Urothelium cell line (cell line): Measurements from ENCODE around the gene AMER1.
"Not testable (repeated sequence)": the region's sequence is repeated elsewhere in the genome, so short reads cannot be mapped to it uniquely, and the experiment has no call there.

Experiments
- DNase-seq: peaks from one replicate; pipeline ENCODE4 v3.0.0; 2011; ENCODE audit warnings: low spot score, mixed read lengths
- FAIRE-seq: peaks from 2 replicates; lab custom pipeline; 2011; peaks lifted over from hg19 to GRCh38; lab: Jason Lieb, UNC

Gene AMER1

DNA sequence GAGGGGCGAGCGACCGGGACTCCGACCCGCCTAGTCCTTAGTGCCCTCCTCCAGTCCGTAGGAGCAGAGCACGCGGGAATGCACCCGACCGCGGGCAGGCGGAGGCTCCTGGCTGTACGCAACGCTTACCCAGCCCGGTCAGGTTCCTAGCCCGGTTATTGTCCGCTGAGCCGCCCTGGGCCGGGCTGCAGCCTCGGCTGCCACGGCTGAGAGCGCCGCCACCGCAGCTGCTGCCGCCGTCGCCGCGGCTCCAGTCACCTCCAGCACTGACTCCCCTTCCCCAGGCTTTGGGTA, at the start of gene AMER1:
Gene AMER1, minus strand, starts transcription at position 268 of the 294 bp plus-strand sequence. CDS start 12,422 bp downstream, outside the sequence.
- FAIRE-seq (no peak), DNase-seq (no peak)

DNA sequence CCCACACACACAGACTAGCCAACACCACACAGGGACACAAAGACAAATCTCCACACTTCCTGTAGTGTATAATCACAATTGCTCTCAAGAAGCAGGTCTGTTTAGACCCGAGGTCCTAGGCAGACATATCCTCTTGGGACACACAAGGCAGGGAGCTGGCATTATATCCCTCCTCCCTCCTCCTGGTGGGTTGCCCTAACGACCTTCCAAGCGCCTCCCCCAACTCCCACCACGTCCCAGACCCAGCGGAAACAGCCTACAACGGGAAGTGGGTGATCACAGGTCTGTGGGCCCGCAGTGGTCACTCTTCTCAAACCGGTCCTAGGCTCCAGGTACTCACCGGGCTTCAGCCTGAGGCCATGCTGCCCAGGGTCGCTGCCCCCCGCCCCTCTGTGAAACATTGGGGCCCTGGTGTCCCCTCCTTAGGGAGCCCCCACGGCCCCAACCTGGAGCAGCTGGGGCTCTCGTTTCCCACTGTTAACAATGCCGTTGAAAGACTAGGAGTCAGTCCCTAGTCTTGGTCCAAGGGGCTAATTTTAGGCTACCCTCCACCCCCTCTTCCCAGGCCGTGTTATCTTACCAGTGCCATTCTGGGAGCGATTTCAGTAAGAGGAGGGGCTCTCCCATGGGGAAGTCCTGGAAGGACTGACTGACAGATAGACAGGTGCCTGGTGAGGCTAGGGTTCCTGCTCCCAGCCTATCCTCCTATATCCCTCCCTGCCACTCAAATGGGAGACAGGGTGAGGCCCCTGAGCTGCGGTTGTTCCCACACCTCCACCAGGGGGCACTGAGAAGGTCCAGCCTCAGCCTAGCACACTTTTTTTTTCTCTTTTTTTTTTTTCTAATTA, 24.8 kb upstream of the AMER1 start, which contains the start of gene ASB12:
Gene ASB12, minus strand, starts transcription at position 485 of the 848 bp plus-strand sequence. CDS start 4,957 bp downstream, outside the sequence.
- FAIRE-seq (no peak), DNase-seq (no peak)

DNA sequence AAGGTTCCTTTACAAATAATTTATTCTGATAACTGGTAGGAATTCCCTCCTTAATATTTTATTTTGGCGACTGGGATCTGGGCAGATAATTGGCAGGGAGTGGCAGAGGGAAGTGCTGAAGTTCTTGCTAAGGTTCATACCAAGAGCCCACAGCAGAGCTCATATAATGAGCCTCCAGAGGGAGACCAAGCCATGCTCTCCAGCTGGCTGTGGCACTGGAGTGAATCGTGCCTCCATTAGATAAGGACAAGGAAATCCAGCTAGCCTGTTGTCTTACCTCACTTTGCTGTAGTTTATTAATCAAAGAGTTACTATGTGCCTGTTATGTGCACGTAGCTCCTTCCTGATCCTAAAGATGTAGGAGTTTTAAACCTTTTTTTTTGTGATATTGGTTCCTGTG, 23.6 kb upstream of the AMER1 start:
- FAIRE-seq, result no peak

DNA sequence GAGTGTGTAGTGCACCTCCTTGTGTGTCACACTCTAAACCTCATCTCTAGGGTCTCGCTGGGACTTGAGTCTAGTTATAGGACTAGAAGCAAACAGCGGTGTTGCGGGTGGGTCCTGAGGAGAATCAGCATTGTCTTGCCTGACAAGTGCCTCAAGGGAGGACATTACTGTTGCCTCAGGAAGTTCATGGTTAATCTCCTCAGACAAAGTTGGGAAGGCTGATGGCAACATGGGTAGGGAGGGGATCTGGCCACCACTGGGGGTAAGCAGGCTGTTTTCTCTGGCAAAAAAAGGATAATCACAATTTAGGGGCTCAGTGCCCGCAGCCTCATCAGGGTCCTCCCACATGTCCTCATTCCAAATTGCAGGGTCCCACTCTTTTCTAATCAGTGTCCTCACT, 12.5 kb upstream of the AMER1 start:
- FAIRE-seq (no peak), DNase-seq (no peak)

More for the DNA sequence above, 23.6 kb upstream of the AMER1 start:
- DNase-seq, result no peak

DNA sequence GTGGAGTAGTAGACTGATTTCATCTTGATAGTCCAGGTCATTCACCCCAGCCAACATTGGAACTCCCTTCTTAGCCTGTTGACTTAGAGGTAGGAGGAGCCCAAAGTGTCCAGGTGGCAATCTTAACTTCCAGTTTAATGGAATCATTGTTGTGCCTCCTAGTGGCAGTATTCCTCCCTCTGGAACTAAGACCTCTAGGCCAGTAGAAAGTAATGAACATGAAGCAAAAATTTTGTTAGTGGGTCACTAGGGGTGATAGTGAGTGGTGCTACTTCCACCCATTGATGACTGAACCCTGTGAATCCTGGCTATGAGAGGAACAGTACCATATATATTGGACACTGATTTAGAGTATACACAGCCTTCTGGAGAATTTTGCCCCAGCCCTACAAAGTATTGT, 8.5 kb upstream of the AMER1 start:
- FAIRE-seq, DNase-seq: not testable (repeated sequence)

DNA sequence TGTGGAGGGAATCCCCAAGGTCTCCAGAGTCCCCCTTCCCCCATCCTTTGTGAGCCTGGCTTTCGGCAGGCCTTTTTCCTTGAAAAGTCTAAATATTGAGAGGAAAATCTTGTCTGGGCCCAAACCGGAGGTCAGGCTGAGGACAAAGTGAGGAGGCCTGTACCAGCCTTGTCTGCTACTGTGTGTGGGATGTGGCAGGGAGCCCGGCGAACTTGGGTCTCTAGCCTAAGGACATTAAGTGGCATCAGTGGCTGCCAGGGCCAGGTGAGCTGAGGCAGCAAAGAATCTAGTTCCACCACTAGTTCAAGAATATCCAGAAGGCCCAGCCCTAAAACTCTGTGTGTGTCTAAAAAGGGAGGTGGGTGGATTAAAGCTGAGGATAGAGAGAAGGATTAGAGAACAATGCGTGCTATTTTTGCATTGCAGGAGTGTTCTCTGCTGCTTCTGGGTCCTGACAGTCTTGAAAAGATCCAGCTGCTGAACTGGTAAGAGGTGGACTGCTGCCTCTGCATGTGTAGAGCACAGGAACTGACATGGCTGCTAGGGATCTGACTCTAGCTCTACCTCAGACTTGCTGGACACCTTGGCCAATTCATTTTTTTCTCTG, 1.2 kb upstream of the AMER1 start:
- FAIRE-seq (no peak), DNase-seq (no peak)

DNA sequence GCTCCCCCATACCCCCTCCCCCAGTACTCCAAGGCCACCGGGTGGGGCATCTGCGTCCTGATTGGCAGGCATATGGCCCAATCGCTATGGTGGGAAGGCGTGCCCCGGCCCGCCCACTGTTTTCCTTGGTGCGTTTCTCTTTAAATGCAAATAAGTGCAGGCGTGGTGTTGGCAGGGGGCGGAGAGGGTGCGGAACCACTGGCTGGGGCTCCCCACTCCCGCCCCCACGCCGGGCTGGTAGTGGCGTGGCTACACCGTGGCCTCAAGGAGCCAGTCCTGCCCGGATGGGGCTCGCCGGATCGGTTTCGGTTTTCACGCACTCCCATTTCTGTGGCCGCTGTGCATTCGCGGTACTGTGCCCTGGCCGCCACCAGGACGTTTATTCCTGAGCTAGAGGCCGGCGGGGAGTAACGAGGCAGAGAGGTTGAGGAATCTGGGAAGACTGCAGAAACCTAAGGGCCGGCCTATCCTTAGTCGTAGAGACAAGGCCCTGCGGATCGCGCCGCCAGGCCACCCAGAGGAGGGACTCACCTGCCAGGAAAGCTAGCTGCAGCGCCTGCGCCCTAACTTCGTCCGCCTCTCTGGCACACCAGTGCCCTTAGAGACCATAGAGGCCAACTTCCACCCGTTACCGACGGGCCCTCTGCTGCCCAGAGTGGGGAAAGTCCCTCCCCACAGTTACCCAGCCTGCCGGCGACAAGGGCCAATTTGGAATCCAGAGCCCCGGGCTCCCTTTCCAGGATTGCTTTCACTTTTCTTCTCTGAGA, 410 bp upstream of the AMER1 start:
- DNase-seq (peak; percentile 90), FAIRE-seq (no peak)

DNA sequence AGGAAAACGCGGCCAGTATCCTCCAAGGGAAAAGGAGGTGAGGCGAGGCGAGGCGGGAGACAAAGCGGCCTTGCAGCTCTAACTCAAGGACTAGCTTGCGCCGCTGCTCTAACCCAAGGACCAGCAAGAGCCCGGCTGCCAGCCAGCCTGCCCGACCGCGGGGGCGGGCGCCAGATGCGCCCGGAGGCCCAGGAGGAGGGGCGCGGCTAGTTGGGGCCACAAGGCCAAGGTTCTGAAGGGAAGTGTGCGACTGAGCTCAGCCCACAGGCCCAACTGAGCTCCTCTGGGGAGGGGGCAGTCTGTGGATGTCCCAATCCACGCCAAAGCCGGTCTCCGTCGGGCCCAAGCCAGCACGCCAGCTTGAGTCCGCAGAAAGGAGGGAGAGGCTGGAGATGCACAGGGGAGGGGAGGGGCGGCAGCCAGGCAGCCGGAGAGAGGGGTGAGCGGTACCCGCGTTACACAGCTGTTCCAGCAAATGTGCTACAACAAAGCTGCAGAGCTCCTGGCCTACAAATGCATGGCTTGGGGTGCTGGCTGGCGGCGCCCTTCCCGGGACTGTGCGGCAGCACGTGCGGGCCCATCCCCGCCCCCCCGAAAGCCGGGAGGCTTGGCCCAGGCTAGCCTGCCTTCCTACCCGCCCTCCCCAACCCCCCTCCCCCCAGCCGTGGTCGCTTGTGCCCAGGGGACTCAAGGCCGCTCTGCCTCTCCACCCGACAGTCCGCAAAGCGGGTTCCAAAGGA, 637 bp downstream of the AMER1 start:
- DNase-seq (peak; percentile 54), FAIRE-seq (no peak)

DNA sequence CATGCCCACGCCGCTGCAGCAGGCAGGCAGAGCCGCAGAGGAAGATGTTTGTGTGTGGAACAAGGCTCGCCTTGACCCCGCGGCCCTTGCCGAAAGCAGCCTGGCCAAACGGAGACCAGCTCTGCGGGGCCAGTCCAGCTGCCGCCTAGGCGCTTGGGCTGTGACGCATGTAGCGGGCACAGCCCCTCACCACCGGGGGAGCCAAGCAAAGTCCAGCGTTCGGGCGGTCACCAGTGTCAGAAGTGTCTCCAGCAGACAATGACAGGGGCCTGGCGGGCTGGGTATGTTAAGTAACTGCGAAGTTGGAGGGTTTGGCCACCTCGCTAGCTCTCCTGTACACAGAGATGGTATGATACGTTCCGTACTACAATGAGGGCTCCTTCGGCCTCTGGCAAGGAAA, 1.3 kb downstream of the AMER1 start:
- DNase-seq (peak; percentile 8), FAIRE-seq (no peak)

DNA sequence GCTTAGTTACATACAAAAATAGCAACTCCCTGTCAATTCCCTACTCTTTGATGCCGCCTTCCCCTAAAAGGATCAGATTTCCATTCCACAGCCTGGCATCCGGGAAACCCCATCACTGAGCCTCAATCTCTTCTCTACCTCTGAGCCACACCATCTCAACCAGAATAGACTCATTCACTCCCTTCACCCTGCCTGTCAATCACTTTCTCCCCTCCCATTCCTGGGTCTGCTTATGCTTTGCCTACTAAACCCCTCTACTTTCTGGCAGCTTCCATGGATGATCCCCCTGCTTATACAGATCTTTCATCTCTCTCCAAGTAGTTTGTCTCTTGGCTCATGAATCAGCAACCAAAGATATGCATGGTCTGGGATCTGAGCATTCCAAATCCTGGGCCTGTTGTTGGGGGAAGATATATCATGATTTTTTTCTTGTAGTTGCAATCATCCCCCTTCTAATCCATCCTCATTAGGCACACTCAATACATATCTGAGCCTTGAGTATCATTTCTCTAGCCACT, 2.6 kb downstream of the AMER1 start:
- no peak for DNase-seq
- FAIRE-seq, result no peak

DNA sequence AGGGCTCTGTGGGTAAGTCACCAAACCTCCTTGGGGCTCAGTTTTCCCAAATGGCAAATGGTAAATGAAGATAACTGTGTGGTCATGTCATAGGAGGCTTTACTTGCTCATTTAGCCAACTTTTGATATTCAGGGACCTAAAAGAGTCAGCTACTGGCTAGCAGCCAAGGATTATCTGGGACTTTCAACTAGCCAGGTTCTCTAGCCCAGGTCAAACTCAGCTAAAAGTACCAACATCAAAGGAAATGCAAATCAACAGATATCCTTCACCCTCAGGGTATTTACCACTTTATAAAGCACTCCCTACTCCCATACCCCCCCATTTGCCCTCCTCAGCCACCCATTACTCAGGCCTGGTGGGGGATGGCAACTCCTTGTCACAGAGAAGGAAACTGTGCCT, 7.5 kb downstream of the AMER1 start:
- DNase-seq (no peak), FAIRE-seq (no peak)

DNA sequence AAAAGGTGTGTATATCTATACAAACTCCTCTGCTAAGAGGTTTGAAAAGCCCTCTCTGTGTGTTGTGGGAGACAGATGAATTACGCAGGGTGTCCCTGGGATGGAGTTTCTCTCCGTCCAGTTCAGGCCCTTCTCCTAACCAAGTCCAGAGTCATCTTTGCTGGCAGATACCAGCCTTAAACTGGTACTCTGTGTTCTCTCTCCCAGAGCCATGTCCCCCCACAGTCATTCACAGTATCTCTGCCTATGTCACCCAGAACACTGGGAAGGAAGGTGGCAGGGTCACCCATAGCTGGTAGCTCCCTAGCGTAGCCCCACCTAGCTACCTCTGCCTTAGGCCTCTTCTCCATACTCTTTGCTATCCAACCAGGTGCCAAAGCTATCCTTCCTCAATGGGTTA, 8.9 kb downstream of the AMER1 start:
- FAIRE-seq, result no peak
- DNase-seq, result no peak

DNA sequence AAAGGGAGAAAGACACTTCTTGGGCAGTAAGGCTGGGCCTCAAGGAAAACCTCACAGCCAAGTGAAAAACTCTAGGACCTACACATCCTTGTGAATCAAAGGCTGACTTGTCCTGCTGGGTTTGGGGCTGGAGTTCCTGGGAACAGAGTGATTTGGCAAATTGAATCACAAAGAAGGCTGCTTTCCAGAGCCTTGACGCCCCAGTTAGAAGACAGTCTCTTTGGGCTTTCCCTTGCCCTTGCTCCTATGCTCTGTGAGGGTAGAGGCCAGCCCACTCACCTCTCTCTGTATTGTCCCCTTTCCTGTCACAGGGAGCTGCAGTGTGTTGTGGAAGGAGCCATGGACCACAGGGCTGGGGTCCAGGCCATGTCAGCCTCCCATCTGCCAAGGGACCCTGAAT, 9.6 kb downstream of the AMER1 start:
- no peak for FAIRE-seq
- DNase-seq, result no peak

DNA sequence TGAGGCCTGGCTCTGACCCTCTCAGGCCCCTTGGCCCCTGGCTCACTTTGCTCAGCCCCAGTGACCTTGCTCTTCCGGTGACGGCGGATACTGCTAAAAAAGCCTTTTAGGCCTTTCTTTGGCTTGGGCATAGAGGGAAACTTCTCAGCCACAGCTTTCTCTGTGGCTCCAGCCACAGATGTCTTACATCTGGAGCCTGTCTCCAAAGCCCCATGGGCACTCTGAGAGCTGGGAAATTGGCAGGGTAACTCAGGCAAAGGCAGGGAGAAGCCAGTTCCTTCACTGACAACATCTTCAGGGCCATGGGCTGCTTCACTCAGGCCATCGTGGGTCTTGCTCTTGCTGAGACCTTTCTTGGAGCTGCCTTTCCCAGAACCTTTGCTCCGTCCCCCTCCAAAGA, 12.8 kb downstream of the AMER1 start:
- DNase-seq (no peak), FAIRE-seq (no peak)

DNA sequence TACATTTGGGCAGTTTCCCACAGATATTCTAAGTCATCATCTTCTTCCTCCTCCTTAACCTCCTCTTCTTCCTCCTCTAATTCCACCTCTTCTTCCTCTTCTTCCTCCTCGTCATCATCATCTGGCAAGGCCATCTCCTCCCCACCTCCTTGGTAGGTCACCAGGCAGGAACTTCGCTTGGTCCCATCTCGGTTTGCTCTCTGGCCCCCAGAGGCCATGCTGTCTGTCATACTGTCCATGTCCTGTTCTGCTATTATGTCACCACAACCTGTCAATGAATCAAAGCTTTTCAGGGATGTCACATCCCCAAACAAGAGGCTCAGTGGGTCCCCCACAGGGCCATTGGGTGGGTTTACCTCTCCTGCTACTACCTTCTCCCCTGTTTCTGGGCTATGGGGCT, 13.5 kb downstream of the AMER1 start:
- no peak for FAIRE-seq
- DNase-seq, result no peak

DNA sequence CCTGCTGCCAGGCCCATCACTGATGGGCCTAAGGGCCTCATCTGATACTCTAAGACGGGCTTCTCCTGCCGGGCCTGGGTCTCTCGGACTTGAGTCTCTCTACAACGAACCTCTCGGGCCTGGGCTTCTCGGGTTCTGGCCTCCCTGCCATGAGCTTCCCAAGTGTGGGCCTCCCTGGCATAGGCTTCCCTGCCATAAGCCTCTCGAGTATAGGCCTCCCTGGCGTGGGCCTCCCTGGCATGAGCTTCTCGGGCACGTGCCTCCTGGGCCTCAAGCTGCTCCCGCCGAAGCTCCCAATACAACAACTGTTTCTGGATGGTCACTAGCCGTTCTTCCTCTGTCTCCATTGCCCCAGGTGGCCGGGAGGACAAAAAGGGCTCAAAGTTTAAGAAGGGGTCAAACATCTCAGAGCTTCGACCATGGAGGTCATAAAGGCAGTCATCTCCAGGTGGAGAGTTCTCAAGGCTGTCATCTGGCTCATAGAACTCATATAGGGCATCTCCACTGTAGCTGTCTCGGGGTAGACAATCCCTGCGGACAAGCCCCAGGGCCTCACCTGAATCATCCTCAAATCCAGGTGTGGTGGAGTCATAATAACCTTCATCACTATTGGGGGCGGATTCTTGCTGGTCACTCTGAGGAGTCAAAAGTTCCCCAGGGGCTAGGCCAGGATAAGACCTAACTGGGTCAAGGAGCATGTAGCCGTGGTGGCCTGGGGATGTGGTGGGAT, 14.1 kb downstream of the AMER1 start:
- FAIRE-seq, result no peak
- DNase-seq, result no peak

DNA sequence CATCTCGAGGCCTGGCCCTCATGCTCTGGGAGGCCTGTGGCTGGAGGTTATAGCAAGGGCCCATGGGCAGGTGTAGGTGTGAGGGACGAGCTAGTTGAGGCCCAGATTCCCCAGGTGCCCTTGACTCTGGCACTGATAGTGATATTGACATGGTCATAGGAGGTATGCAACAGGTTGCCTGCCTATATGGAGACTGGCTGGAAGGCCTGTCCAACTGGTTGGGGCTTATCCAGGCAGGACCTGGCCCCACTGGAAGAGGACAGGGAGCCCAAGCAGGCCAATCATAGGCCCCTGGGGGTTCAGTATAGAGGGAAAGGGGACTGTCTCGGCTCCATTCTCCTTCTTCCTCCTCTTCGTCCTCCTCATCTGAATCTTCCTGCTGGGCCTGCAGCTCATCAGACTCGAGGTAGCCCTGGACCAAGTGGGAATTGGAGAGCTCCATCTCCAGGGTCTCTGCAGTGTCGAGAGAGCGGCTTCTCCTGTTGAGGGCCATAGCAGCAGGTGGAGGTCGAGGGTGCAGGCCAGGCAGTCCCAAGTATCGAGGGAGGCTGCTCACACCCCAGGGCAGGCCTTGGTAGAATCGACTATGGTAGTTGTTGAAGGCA, 15.3 kb downstream of the AMER1 start:
- FAIRE-seq, result no peak

DNA sequence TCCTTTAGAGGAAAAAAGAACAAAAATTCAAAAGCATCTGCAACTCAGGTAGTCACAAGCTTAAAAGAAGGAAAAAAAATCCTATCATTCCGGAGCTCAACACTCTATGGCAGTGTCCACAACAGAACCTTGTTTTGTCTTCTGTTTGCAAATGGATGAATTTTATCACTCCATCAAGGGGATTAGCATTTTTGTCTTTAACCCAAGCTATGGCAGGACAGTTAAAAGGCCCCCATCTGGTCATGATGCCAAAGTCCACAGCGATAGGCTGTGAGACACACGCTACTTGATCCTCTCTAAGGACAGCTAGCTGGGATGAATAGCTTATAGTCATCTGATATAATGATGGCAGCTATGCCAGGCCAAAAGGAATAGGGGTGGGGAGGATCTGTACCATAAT, 16.6 kb downstream of the AMER1 start:
- FAIRE-seq (no peak), DNase-seq (no peak)

More for the DNA sequence above, 15.3 kb downstream of the AMER1 start:
- no peak for DNase-seq

DNA sequence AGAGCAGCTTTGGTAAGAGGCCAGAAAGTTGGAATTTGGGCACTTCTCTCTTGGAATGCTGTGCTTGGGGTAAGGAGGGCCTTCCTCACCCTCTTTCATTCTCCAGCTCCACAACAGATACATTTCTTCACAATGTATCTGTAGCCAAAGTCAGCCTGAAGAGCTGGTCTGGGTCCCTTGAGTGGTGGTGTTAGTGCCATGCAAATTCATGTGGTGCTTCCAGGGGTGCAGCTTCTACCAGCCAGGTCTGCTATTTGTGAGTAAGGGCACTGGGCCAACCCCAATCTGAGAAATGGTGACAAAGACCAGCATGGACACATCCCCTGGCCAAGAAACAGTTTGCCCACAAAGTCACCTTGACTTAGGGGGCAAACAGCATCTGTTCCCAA, 17.8 kb downstream of the AMER1 start:
- DNase-seq (no peak), FAIRE-seq (no peak)
